Smooth muscle cell (in vitro differentiated cells): ENCODE data around the gene ARL8A. TPM values are rescaled to one million over a fixed set of nuclear protein-coding genes. Genes with fewer than 3 reads are reported as not detected.
"Not testable (repeated sequence)": the region's sequence is repeated elsewhere in the genome, so short reads cannot be mapped to it uniquely, and the experiment has no call there.

Experiments
- DNase-seq: peaks from one replicate; lab custom pipeline; 2025; ENCODE audit not compliant: unreplicated experiment; lab: John Stamatoyannopoulos, UW
- H2AFZ ChIP-seq: fragments of 200-600 bp; sonication (generic); 2 replicates; pipeline ENCODE4 v1.6.0; 2016; ENCODE audit warnings: antibody characterized with exemption, low read depth, mild to moderate bottlenecking
- H3F3A ChIP-seq: fragments of 200-600 bp; sonication (generic); 2 replicates; pipeline ENCODE4 v1.6.0; 2017; ENCODE audit warnings: antibody characterized with exemption, low read depth
- H3K27ac ChIP-seq: fragments of 200-600 bp; sonication (generic); 2 replicates; pipeline ENCODE4 v1.5.1; 2016; ENCODE audit warnings: low read depth, mild to moderate bottlenecking
- H3K27me3 ChIP-seq: fragments of 200-600 bp; sonication (generic); 2 replicates; pipeline ENCODE4 v1.6.1; 2016; ENCODE audit warnings: low read depth, mild to moderate bottlenecking
- H3K36me3 ChIP-seq: fragments of 200-600 bp; sonication (generic); 2 replicates; pipeline ENCODE4 v1.5.1; 2016; ENCODE audit warnings: low read depth
- H3K4me1 ChIP-seq: fragments of 200-600 bp; sonication (generic); 2 replicates; pipeline ENCODE4 v1.5.1; 2016; ENCODE audit warnings: low read depth
- H3K4me2 ChIP-seq: fragments of 200-600 bp; sonication (generic); 2 replicates; pipeline ENCODE4 v1.6.0; 2016; ENCODE audit warnings: mild to moderate bottlenecking
- H3K4me3 ChIP-seq: fragments of 200-600 bp; sonication (generic); 2 replicates; pipeline ENCODE4 v1.5.1; 2016; ENCODE audit warnings: mild to moderate bottlenecking
- H3K79me2 ChIP-seq: fragments of 200-600 bp; sonication (generic); 2 replicates; pipeline ENCODE4 v1.6.0; 2016; ENCODE audit warnings: low read depth, mild to moderate bottlenecking
- H3K9ac ChIP-seq: fragments of 200-600 bp; sonication (generic); 2 replicates; pipeline ENCODE4 v1.6.0; 2016; ENCODE audit warnings: low read depth
- H3K9me3 ChIP-seq: fragments of 200-600 bp; sonication (generic); replicated peaks from 2 replicates; pipeline ENCODE4 v1.5.1; 2016; ENCODE audit warnings: low read depth
- H4K20me1 ChIP-seq: fragments of 200-600 bp; sonication (generic); 2 replicates; pipeline ENCODE4 v1.6.0; 2016; ENCODE audit warnings: low read depth
- CTCF ChIP-seq: fragments of 200-600 bp; sonication (generic); IDR thresholded peaks from 2 replicates; pipeline ENCODE4 v1.5.1; 2017; ENCODE audit warnings: borderline replicate concordance, mild to moderate bottlenecking, antibody characterized with exemption; ENCODE audit not compliant: insufficient read depth, poor library complexity, severe bottlenecking
- WGBS: methylation state at CpG from one replicate; pipeline ENCODE4 v1.1.7; 2016; ENCODE audit warnings: low lambda C conversion rate; 5-methylcytosine and 5-hydroxymethylcytosine counted together
- polyA plus RNA-seq: library from polyadenylated mRNA; unstranded; fragments of >200 nt; fragmentation: Nextera tagmentation; extraction: Ambion mirVana; gene quantifications from 2 replicates; pipeline ENCODE4 v1.2.1, GENCODE V29; 2016
- total RNA-seq: library from RNA; depleted of rRNA; stranded (reverse); fragments of >200 nt; gene quantifications from 2 replicates; pipeline ENCODE4 v1.2.3, GENCODE V29; 2014

ARL8A gene
- total and polyA plus RNA-seq, 2 experiments from 2014 or later: 44.8 to 54.7 TPM

GRCh38 chr1:202146993-202147392, 2.5 kb upstream of the ARL8A start:
- Histone ChIP-seq H3K4me3 (no peak overlapping the region), H2AFZ (no peak overlapping the region), H4K20me1 (peaks cover 19% of the 10 kb centered on the region), H3K27ac (no peak overlapping the region), H3K9ac (no peak overlapping the region), H3K9me3 (no peaks in the 10 kb centered on the region), H3F3A (no peaks in the 10 kb centered on the region), H3K4me2 (no peak overlapping the region), H3K27me3 (no peaks in the 10 kb centered on the region), H3K79me2 (peaks cover 30% of the 10 kb centered on the region), H3K4me1 (peaks cover 9% of the 10 kb centered on the region), H3K36me3 (no peaks in the 10 kb centered on the region)
- 80% methylated on average over 3 of the region's 3 CpGs for WGBS
- no peak for DNase-seq
- TF ChIP-seq CTCF: no peak

- Histone ChIP-seq H3K79me2 (peaks cover 38% of the 10 kb centered on the region), H3K4me1 (peaks cover 9% of the 10 kb centered on the region), H4K20me1 (peaks cover 26% of the 10 kb centered on the region), H3K27ac (no peak overlapping the region), H3K27me3 (no peaks in the 10 kb centered on the region), H3K9me3 (no peaks in the 10 kb centered on the region), H3K4me2 (no peak overlapping the region), H3K9ac (no peak overlapping the region), H3F3A (no peaks in the 10 kb centered on the region), H3K36me3 (no peaks in the 10 kb centered on the region), H3K4me3 (no peak overlapping the region), H2AFZ (no peak overlapping the region)
- TF ChIP-seq CTCF: no peak
- DNase-seq: no peak
- 84% methylated on average over 5 of the region's 5 CpGs for WGBS
These were observed 1.7 kb upstream of the ARL8A start for GRCh38 chr1:202146279-202146678.

GRCh38 chr1:202145744-202146140, 1.2 kb upstream of the ARL8A start:
- H3K4me1 ChIP-seq, H3F3A ChIP-seq, H3K27me3 ChIP-seq, H3K9ac ChIP-seq, DNase-seq, H3K9me3 ChIP-seq, H3K4me2 ChIP-seq, H3K27ac ChIP-seq, H3K36me3 ChIP-seq, H3K4me3 ChIP-seq, H2AFZ ChIP-seq: not testable (repeated sequence)
- whole genome bisulfite sequencing: 91% methylated on average over 8 of the region's 8 CpGs
- Histone ChIP-seq H4K20me1 (peaks cover 31% of the 10 kb centered on the region), H3K79me2 (peaks cover 43% of the 10 kb centered on the region)

GRCh38 chr1:202145068-202145743, 669 bp upstream of the ARL8A start:
- DNase-seq: no peak
- H3K9me3 ChIP-seq: no peaks in the 10 kb centered on the region
- H3K36me3 ChIP-seq: no peaks in the 10 kb centered on the region
- peak overlapping the region; percentile 99 for H2AFZ ChIP-seq
- peak overlapping the region; percentile 100 for H3K4me2 ChIP-seq
- H3K79me2 ChIP-seq: peaks cover 48% of the 10 kb centered on the region
- H4K20me1 ChIP-seq: peaks cover 37% of the 10 kb centered on the region
- no peak overlapping the region for H3K27ac ChIP-seq
- peak overlapping the region; percentile 92 for H3K9ac ChIP-seq
- peak overlapping the region; percentile 94 for H3K4me3 ChIP-seq
- no peaks in the 10 kb centered on the region for H3K27me3 ChIP-seq
- H3F3A ChIP-seq: no peaks in the 10 kb centered on the region
- TF ChIP-seq CTCF: no peak
- H3K4me1 ChIP-seq: peaks cover 9% of the 10 kb centered on the region
- WGBS: 19% methylated on average over 13 of the region's 13 CpGs
